CD4-positive, alpha-beta T cell treated with Interferon gamma for 1 hour (primary cell): ENCODE data around the gene PLXNA4.

ENCODE experiments used
- DNase-seq: peaks from one replicate; pipeline ENCODE4 v3.0.0-alpha.2; 2020

The PLXNA4 gene

GRCh38 chr7:132498319-132498718 lies 78.0 kb downstream of the PLXNA4 start:
- DNase-seq: no peak

- no peak for DNase-seq
These were observed 79.2 kb downstream of the PLXNA4 start for GRCh38 chr7:132497098-132497497.

GRCh38 chr7:132495936-132496335 lies 80.3 kb downstream of the PLXNA4 start:
- DNase-seq: no peak

GRCh38 chr7:132494474-132494873 lies 81.8 kb downstream of the PLXNA4 start:
- DNase-seq: no peak

GRCh38 chr7:132492823-132493445 lies 83.3 kb downstream of the PLXNA4 start:
- DNase-seq: no peak

- DNase-seq: no peak
These were observed 84.8 kb downstream of the PLXNA4 start for GRCh38 chr7:132491391-132491945.

GRCh38 chr7:132490474-132490873 lies 85.8 kb downstream of the PLXNA4 start:
- DNase-seq: no peak

- DNase-seq: no peak
These were observed 86.5 kb downstream of the PLXNA4 start for GRCh38 chr7:132489776-132490237.

GRCh38 chr7:132488634-132489302 lies 87.5 kb downstream of the PLXNA4 start:
- DNase-seq: no peak

- no peak for DNase-seq
These were observed 90.0 kb downstream of the PLXNA4 start for GRCh38 chr7:132486274-132486610.

GRCh38 chr7:132485600-132486273 lies 90.5 kb downstream of the PLXNA4 start:
- peak; percentile 54 for DNase-seq

GRCh38 chr7:132485136-132485535 lies 91.1 kb downstream of the PLXNA4 start:
- no peak for DNase-seq

- no peak for DNase-seq
These were observed 93.4 kb downstream of the PLXNA4 start for GRCh38 chr7:132482866-132483265.

GRCh38 chr7:132480534-132480933 lies 95.7 kb downstream of the PLXNA4 start:
- DNase-seq: no peak

GRCh38 chr7:132476541-132476940 lies 99.7 kb downstream of the PLXNA4 start:
- no peak for DNase-seq

GRCh38 chr7:132475669-132476116 lies 100.6 kb downstream of the PLXNA4 start:
- no peak for DNase-seq

- no peak for DNase-seq
These were observed 101.1 kb downstream of the PLXNA4 start for GRCh38 chr7:132475037-132475668.

GRCh38 chr7:132472463-132473120 lies 103.7 kb downstream of the PLXNA4 start:
- no peak for DNase-seq

GRCh38 chr7:132471515-132471914 lies 104.8 kb downstream of the PLXNA4 start:
- DNase-seq: no peak

GRCh38 chr7:132469681-132470080 lies 106.6 kb downstream of the PLXNA4 start:
- DNase-seq: no peak

GRCh38 chr7:132469264-132469663 lies 107.0 kb downstream of the PLXNA4 start:
- no peak for DNase-seq

- DNase-seq: no peak
These were observed 109.9 kb downstream of the PLXNA4 start for GRCh38 chr7:132466367-132466766.

- no peak for DNase-seq
These were observed 110.8 kb downstream of the PLXNA4 start for GRCh38 chr7:132465516-132465915.
